ENCODE results near the gene RNF130.

RNF130 gene

DNA sequence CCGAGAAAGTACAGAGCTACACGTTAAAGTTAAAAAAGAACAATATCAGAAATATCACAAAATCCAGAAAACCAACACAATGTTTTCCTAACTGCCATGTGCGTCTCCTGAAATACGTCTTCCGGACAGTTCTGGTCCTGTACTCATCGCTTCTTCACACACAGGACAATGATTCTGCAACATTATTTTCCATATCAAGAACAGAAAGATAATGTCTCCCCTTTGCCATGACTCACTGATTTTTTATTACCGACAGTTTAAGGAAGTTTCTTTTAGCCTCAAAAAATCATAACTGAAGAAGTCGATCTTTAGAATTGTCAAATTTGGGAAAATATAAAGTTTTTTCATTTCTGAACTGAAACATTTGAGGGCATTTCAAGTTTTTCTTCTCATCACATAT is 166.4 kb downstream of the RNF130 start:
- Mint-ChIP-seq H3K4me1 (peaks cover 15% of the 10 kb centered on the region), H3K27me3 (no peaks in the 10 kb centered on the region), H3K9me3 (no peaks in the 10 kb centered on the region), H3K4me3 (no peak overlapping the region), H3K27ac (no peak overlapping the region)
- DNase-seq (no peak), ATAC-seq (no peak)

Data from stimulated activated naive CD8-positive, alpha-beta T cell treated with anti-CD3 and anti-CD28 coated beads, Interleukin-15, amount 100 ng/mL, for 72 hours (primary cell).